GM21390 (cell line): Measurements from ENCODE around the gene RANBP17.
"Not testable (repeated sequence)": the region's sequence is repeated elsewhere in the genome, so short reads cannot be mapped to it uniquely, and the experiment has no call there.

Source experiments
- ATAC-seq: cut with Tn5 transposase; IDR thresholded peaks from one replicate; pipeline ENCODE4 v1.9.1; 2021; ENCODE audit not compliant: unreplicated experiment

Gene RANBP17

GRCh38 chr5:170861917-170862766, at the start of gene RANBP17:
Gene RANBP17, plus strand, starts transcription at chr5:170862018.
- ATAC-seq = no peak

- no peak for ATAC-seq
Observed at GRCh38 chr5:170813231-170813630, 48.6 kb upstream of the RANBP17 start.

- ATAC-seq = no peak
Observed at GRCh38 chr5:170817195-170817594, 44.6 kb upstream of the RANBP17 start.

GRCh38 chr5:170818232-170818631, 43.6 kb upstream of the RANBP17 start:
- no peak for ATAC-seq

GRCh38 chr5:170819824-170820223, 42.0 kb upstream of the RANBP17 start:
- no peak for ATAC-seq

- ATAC-seq = no peak
Observed at GRCh38 chr5:170821257-170821800, 40.5 kb upstream of the RANBP17 start.

GRCh38 chr5:170826117-170826516, 35.7 kb upstream of the RANBP17 start:
- ATAC-seq = no peak

- ATAC-seq = no peak
Observed at GRCh38 chr5:170832241-170832640, 29.6 kb upstream of the RANBP17 start.

GRCh38 chr5:170833981-170834380, 27.8 kb upstream of the RANBP17 start:
- ATAC-seq = not testable (repeated sequence)

GRCh38 chr5:170836226-170836625, 25.6 kb upstream of the RANBP17 start:
- no peak for ATAC-seq

- ATAC-seq = peak; percentile 55
Observed at GRCh38 chr5:170843870-170844269, 17.9 kb upstream of the RANBP17 start.

- no peak for ATAC-seq
Observed at GRCh38 chr5:170844651-170845050, 17.2 kb upstream of the RANBP17 start.

- ATAC-seq = no peak
Observed at GRCh38 chr5:170846416-170846815, 15.4 kb upstream of the RANBP17 start.

GRCh38 chr5:170846846-170847245, 15.0 kb upstream of the RANBP17 start:
- ATAC-seq = no peak

GRCh38 chr5:170848033-170848432, 13.8 kb upstream of the RANBP17 start:
- no peak for ATAC-seq

GRCh38 chr5:170849374-170849773, 12.4 kb upstream of the RANBP17 start:
- no peak for ATAC-seq

- no peak for ATAC-seq
Observed at GRCh38 chr5:170854566-170854965, 7.3 kb upstream of the RANBP17 start.

- no peak for ATAC-seq
Observed at GRCh38 chr5:170857066-170857465, 4.8 kb upstream of the RANBP17 start.

- ATAC-seq = no peak
Observed at GRCh38 chr5:170860415-170860814, 1.4 kb upstream of the RANBP17 start.

GRCh38 chr5:170860818-170861666, 776 bp upstream of the RANBP17 start:
- ATAC-seq = no peak

- no peak for ATAC-seq
Observed at GRCh38 chr5:170861667-170861916, 226 bp upstream of the RANBP17 start.

- ATAC-seq = no peak
Observed at GRCh38 chr5:170863646-170864045, 1.8 kb downstream of the RANBP17 start.
